Endothelial cell (in vitro differentiated cells): ENCODE results near the gene CBR4. TPM values are rescaled to one million over a fixed set of nuclear protein-coding genes. Genes with fewer than 3 reads are reported as not detected.
"Not testable (repeated sequence)": the region's sequence is repeated elsewhere in the genome, so short reads cannot be mapped to it uniquely, and the experiment has no call there.

Experiments used
- DNase-seq: peaks from one replicate; pipeline ENCODE4 v3.0.0; 2021; ENCODE audit warnings: low spot score
- H3K27ac Mint-ChIP-seq: one replicate; pipeline ENCODE4 v1.8.0; 2021; ENCODE audit warnings: mixed read lengths, inconsistent platforms; ENCODE audit not compliant: unreplicated experiment
- H3K27me3 Mint-ChIP-seq: one replicate; pipeline ENCODE4 v1.8.0; 2021; ENCODE audit warnings: mild to moderate bottlenecking, moderate library complexity, mixed read lengths, inconsistent platforms; ENCODE audit not compliant: unreplicated experiment
- H3K36me3 Mint-ChIP-seq: one replicate; pipeline ENCODE4 v1.8.0; 2021; ENCODE audit warnings: mild to moderate bottlenecking, low read depth, mixed read lengths, inconsistent platforms; ENCODE audit not compliant: unreplicated experiment
- H3K4me1 Mint-ChIP-seq: one replicate; pipeline ENCODE4 v1.8.0; 2021; ENCODE audit warnings: mild to moderate bottlenecking, mixed read lengths, inconsistent platforms; ENCODE audit not compliant: unreplicated experiment
- H3K4me3 Mint-ChIP-seq: one replicate; pipeline ENCODE4 v1.8.0; 2021; ENCODE audit warnings: mild to moderate bottlenecking, mixed read lengths, inconsistent platforms; ENCODE audit not compliant: unreplicated experiment
- H3K9me3 Mint-ChIP-seq: one replicate; pipeline ENCODE4 v1.8.0; 2021; ENCODE audit warnings: mixed read lengths, inconsistent platforms; ENCODE audit not compliant: unreplicated experiment
- CTCF ChIP-seq: fragments of 200-600 bp; sonication (generic); IDR thresholded peaks from one replicate; pipeline ENCODE4 v1.5.0; 2021; ENCODE audit warnings: antibody characterized with exemption; ENCODE audit not compliant: unreplicated experiment
- total RNA-seq: library from RNA; stranded (reverse); fragmentation: NEBNext Ultra II Directional; extraction: Animal tissue kit (Norgen Biotek cat#: 25700); gene quantifications from one replicate; pipeline ENCODE4 v1.2.1, GENCODE V29; 2021; ENCODE audit not compliant: unreplicated experiment

CBR4 gene
- total RNA-seq, 1 donor from 2014 or later = 21.4 TPM

- Mint-ChIP-seq H3K4me1 (no peaks in the 10 kb centered on the region), H3K9me3 (no peaks in the 10 kb centered on the region), H3K4me3 (no peak overlapping the region), H3K27me3 (peaks cover 4% of the 10 kb centered on the region), H3K36me3 (peaks cover 5% of the 10 kb centered on the region), H3K27ac (no peak overlapping the region)
- TF ChIP-seq CTCF = no peak
- no peak for DNase-seq
These were observed 30.7 kb upstream of the CBR4 start for GRCh38 chr4:169040559-169041261.

DNA sequence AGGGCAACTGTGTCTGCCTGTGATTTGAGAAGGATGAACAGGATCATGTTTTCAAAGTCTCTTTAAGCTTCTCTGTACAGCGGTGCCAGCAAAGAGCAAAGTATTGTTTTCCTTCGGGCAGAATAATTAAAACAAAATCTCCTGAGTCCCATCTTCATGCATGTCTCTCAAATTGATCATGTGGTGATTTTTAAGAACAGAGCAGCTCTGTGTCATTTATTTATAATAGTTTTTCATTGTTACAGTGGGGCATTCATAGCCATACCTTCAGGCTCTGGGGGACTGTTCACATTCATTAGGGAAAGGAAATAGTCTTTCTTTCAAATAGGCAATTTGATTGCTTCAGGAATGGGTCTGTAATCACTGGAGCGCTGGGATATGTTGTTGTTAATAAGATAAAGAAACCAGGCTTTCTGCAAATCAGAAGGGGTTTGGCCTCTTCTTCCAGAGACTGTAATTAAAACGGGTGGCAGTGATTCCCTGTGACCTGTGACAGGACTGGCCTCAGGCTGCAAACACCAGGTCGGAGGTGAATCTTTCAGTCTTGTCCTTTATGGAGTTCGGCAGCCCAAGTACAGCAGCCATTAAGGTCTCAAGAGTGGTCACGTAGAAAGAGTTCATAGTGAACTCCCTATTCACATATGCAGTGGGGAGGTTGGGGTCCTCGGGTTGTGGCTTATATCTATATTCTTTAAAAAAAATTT is 29.3 kb upstream of the CBR4 start:
- Mint-ChIP-seq H3K4me1 (no peaks in the 10 kb centered on the region), H3K4me3 (no peak overlapping the region), H3K27me3 (peaks cover 8% of the 10 kb centered on the region), H3K36me3 (peaks cover 5% of the 10 kb centered on the region), H3K9me3 (no peaks in the 10 kb centered on the region), H3K27ac (no peak overlapping the region)
- TF ChIP-seq CTCF = no peak
- no peak for DNase-seq

DNA sequence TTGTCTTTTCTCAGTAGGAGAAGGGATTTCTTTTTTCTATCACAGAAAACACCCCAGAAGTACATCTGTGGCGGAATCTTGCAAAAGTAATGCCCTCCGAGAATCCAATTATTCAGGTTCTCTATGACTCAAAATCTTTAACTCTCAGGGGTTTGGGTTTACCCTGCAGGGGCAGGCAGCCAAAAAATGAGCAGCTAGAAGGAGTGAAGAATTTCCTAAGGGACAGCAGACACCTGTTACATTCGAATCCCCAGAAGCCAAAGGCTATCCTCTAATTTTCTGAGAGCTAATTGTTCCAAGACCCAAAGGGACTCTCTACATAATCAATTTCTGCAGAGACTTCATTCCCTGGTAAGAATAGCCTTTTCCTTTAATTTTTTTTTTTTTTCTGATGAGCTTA is 27.5 kb upstream of the CBR4 start:
- H3K27me3 Mint-ChIP-seq = peaks cover 8% of the 10 kb centered on the region
- no peak for TF ChIP-seq CTCF

GRCh38 chr4:169035871-169036620 is 26.0 kb upstream of the CBR4 start:
- H3K36me3 Mint-ChIP-seq, H3K27me3 Mint-ChIP-seq, H3K27ac Mint-ChIP-seq, DNase-seq, H3K4me1 Mint-ChIP-seq, H3K4me3 Mint-ChIP-seq, H3K9me3 Mint-ChIP-seq: not testable (repeated sequence)

More for the DNA sequence above, 27.5 kb upstream of the CBR4 start:
- Mint-ChIP-seq H3K9me3 (no peaks in the 10 kb centered on the region), H3K4me3 (no peak overlapping the region), H3K27ac (no peak overlapping the region), H3K36me3 (peaks cover 5% of the 10 kb centered on the region), H3K4me1 (peaks cover 2% of the 10 kb centered on the region)
- no peak for DNase-seq

- Mint-ChIP-seq H3K4me3 (no peak overlapping the region), H3K27me3 (peaks cover 8% of the 10 kb centered on the region), H3K9me3 (no peaks in the 10 kb centered on the region), H3K36me3 (peaks cover 5% of the 10 kb centered on the region), H3K4me1 (peaks cover 3% of the 10 kb centered on the region), H3K27ac (no peak overlapping the region)
- TF ChIP-seq CTCF = no peak
- DNase-seq = no peak
These were observed 23.6 kb upstream of the CBR4 start for GRCh38 chr4:169033660-169034059.
